ENCODE results near the gene IMMP2L. TPM values are rescaled to one million over a fixed set of nuclear protein-coding genes. Genes with fewer than 3 reads are reported as not detected.
"Not testable (repeated sequence)": the region's sequence is repeated elsewhere in the genome, so short reads cannot be mapped to it uniquely, and the experiment has no call there.

IMMP2L gene
- total and polyA plus RNA-seq, 4 donors, result 9.2 to 34.7 (median 11.1) TPM

DNA sequence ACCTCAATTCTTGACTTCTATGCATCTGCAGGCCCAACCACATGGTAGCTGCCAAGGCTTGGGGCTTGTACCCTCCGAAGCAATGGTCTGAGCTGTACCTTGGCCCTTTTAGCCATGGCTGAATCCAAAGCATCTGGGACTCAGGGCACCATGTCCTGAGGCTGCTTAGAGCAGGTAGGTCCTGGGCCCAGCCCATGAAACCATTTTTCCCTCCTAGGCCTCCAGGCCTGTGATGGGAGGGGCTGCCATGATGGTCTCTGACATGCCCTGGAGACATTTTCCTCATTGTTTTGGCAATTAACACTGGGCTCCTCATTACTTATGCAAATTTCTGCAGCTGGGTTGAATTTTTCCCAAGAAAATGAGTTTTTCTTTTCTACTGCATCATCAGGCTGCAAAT is 889.1 kb downstream of the IMMP2L start:
- TF ChIP-seq CTCF (IDR thresholded peaks at IDR 0.05; ENCODE audit: control extremely low read depth, extremely low read depth), result no peak
- H3K36me3 ChIP-seq (ENCODE audit: control insufficient read depth in 4 of 4, insufficient read depth in 4 of 4, low read length in 4 of 4), result no peaks in the 10 kb centered on the region
- no peaks in the 10 kb centered on the region for H3K27me3 ChIP-seq (ENCODE audit: control insufficient read depth in 3 of 3, insufficient read depth in 3 of 3, low read length in 2 of 3)
- ATAC-seq (ENCODE audit: insufficient read depth, low FRiP score), result no peak
- H3K27ac ChIP-seq (ENCODE audit: low read depth in 1 of 2, low read length in 1 of 2), result no peak overlapping the region
- no peak for DNase-seq
- H3K4me1 ChIP-seq (ENCODE audit: control insufficient read depth in 5 of 5, insufficient read depth in 5 of 5, low read length in 5 of 5), result no peaks in the 10 kb centered on the region
- H3K9me3 ChIP-seq (ENCODE audit: control insufficient read depth in 4 of 4, insufficient read depth in 3 of 4, low read length in 3 of 4), result peaks cover 0 to 6% (median 0%) of the 10 kb centered on the region in 4 donors
- WGBS, 2 donors, result 47 to 94% methylated on average over 1 of the region's 1 CpG
- no peak overlapping the region for H3K4me3 ChIP-seq
- H3K9ac ChIP-seq (ENCODE audit: insufficient read depth in 1 of 2, low read length in 2 of 2), result no peak overlapping the region

DNA sequence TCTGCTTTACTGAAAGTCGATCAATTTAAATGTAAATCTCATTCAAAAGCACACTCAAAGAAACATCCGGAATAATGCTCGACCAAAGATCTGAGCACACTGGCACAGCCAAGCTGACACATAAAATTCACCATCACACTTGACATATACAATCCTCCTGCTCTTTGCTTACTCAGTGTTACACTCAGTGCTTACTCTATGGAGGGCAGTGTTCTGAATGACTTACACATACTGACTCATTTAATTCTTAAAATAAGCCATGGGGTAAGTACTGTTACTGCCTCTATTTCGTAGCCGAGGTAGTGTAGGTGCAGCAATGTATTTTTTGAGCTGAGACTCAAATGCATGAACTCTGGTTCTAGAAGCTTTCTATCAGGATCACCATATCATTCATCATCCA is 892.9 kb downstream of the IMMP2L start:
- no peak for ATAC-seq (ENCODE audit: insufficient read depth, low FRiP score)
- H3K27me3 ChIP-seq (ENCODE audit: control insufficient read depth in 3 of 3, insufficient read depth in 3 of 3, low read length in 2 of 3), result no peaks in the 10 kb centered on the region
- H3K27ac ChIP-seq (ENCODE audit: low read depth in 1 of 2, low read length in 1 of 2), result no peak overlapping the region
- H3K4me3 ChIP-seq, result no peak overlapping the region
- H3K9ac ChIP-seq (ENCODE audit: insufficient read depth in 1 of 2, low read length in 2 of 2), result no peak overlapping the region
- H3K9me3 ChIP-seq (ENCODE audit: control insufficient read depth in 4 of 4, insufficient read depth in 3 of 4, low read length in 3 of 4), result peaks cover 0 to 6% (median 0%) of the 10 kb centered on the region in 4 donors
- no peaks in the 10 kb centered on the region for H3K36me3 ChIP-seq (ENCODE audit: control insufficient read depth in 4 of 4, insufficient read depth in 4 of 4, low read length in 4 of 4)
- 94 to 96% methylated on average over 5 of the region's 5 CpGs for WGBS, 2 donors
- DNase-seq, result no peak
- no peak for TF ChIP-seq CTCF (IDR thresholded peaks at IDR 0.05; ENCODE audit: control extremely low read depth, extremely low read depth)
- H3K4me1 ChIP-seq (ENCODE audit: control insufficient read depth in 5 of 5, insufficient read depth in 5 of 5, low read length in 5 of 5), result no peaks in the 10 kb centered on the region

DNA sequence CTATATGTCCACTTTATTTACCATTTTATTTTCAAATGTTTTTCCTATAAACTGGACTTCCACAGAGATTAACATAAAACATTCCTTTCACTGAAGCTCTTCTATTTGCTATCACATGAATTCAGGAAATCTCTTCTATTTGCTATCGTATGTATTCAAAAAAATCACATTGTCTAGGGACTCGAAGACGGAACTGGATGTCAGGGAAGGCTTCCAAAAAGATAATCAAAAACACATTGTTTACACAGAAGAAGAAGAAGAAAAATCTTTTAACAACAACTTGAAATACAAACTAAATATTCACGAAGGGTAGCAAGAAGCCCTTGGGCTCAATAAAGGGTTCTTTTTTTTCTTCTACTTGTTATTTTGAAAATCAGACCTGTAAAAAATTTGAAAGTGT is 897.5 kb downstream of the IMMP2L start:
- TF ChIP-seq CTCF (IDR thresholded peaks at IDR 0.05; ENCODE audit: control extremely low read depth, extremely low read depth), result no peak
- no peaks in the 10 kb centered on the region for H3K4me1 ChIP-seq (ENCODE audit: control insufficient read depth in 5 of 5, insufficient read depth in 5 of 5, low read length in 5 of 5)
- DNase-seq (no peak), ATAC-seq (ENCODE audit: insufficient read depth, low FRiP score) (no peak)
- peaks cover 0 to 2% (median 0%) of the 10 kb centered on the region in 4 donors for H3K36me3 ChIP-seq (ENCODE audit: control insufficient read depth in 4 of 4, insufficient read depth in 4 of 4, low read length in 4 of 4)
- no peaks in the 10 kb centered on the region for H3K27me3 ChIP-seq (ENCODE audit: control insufficient read depth in 3 of 3, insufficient read depth in 3 of 3, low read length in 2 of 3)
- H3K9ac ChIP-seq (ENCODE audit: insufficient read depth in 1 of 2, low read length in 2 of 2), result no peak overlapping the region
- H3K9me3 ChIP-seq (ENCODE audit: control insufficient read depth in 4 of 4, insufficient read depth in 3 of 4, low read length in 3 of 4), result peaks cover 0 to 5% (median 5%) of the 10 kb centered on the region in 4 donors
- H3K4me3 ChIP-seq, result no peak overlapping the region
- WGBS, 2 donors, result 66 to 74% methylated on average over 4 of the region's 4 CpGs
- no peak overlapping the region for H3K27ac ChIP-seq (ENCODE audit: low read depth in 1 of 2, low read length in 1 of 2)

GRCh38 chr7:110660637-110661036 is 901.7 kb downstream of the IMMP2L start:
- not testable (repeated sequence) for H3K9ac ChIP-seq (ENCODE audit: insufficient read depth in 1 of 2, low read length in 2 of 2); H3K4me1 ChIP-seq (ENCODE audit: control insufficient read depth in 5 of 5, insufficient read depth in 5 of 5, low read length in 5 of 5); H3K4me3 ChIP-seq; ATAC-seq (ENCODE audit: insufficient read depth, low FRiP score); H3K27ac ChIP-seq (ENCODE audit: low read depth in 1 of 2, low read length in 1 of 2); H3K9me3 ChIP-seq (ENCODE audit: control insufficient read depth in 4 of 4, insufficient read depth in 3 of 4, low read length in 3 of 4); DNase-seq; H3K36me3 ChIP-seq (ENCODE audit: control insufficient read depth in 4 of 4, insufficient read depth in 4 of 4, low read length in 4 of 4); H3K27me3 ChIP-seq (ENCODE audit: control insufficient read depth in 3 of 3, insufficient read depth in 3 of 3, low read length in 2 of 3)
- 90 to 95% methylated on average over 7 of the region's 7 CpGs for WGBS, 2 donors

Data from lung (tissue), 12 donors.